ENCODE measurements around the gene CLEC10A.

Gene CLEC10A

DNA sequence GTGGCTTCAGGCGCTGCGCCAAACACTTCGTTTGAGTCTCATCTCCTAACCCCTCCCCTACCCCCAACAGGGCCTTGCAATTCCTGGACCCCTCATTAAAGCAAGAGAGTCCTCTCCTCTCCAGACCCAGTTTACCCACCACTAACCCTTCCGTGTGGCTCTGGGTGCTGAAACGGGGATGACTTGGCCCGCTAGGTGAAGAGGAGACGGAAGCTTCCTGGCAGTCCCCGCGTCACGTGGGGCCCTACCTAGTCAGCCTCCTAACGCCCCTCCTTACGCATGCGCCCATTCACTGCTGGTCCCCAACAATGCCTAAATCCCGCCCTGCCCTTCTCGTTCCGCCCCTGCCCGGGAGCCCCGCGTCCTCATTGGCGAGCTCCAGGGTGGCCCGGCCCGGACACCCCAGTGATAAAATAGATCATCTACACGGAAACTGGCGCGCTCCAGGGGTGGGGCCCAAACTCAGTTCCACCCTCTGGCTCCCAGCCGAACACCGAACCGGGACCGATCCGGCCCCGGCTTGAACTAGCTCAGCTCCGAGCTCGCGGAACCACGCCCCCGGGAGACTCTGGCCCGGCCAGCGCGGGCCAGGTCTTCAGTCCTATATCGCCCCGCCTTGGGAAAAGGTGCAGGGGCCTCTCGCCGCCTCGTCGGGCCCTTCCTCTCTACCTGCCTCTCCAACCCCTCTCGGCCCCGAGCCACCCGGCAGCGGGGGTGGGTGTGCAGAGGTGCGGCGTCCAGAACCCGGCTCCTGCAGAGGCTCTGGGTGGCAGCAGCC is 44.3 kb downstream of the CLEC10A start, which contains the start of gene SLC16A13:
Gene SLC16A13 (plus strand): TSS at position 425 of the 778 bp plus-strand sequence. CDS start 368 bp downstream, outside the sequence.
- DNase-seq: peak; percentile 99

DNA sequence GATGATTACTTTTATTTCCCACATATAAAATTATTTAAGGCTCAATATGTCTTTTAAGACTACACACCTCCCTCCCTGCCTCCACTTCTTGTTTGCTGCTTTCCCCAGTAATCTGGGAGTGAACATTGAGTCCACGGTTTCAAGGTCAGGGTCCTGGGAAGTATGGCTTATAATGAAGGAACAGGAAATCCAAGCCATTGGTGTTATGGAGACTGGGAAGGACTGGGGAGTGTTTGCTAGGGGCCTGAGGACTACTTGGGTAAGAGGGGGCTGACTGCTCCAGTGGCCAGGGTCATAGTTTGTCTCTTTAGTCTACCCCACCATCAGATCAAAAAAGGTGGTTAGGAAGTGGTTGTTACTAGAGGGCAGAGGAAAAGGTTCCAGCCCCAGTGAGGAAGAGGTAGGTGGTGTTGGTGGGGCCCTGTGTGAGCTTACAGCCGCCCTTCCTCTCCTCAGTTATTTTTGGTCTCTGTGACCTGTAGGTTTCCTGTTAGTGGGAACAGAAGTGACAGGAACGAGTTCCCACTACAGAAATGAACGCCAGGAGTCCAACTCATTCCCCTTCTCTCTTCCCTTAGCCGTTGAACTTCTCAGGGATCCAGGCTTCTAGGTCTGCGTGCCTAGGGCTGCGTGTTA is 45.0 kb downstream of the CLEC10A start:
- peak; percentile 59 for DNase-seq

DNA sequence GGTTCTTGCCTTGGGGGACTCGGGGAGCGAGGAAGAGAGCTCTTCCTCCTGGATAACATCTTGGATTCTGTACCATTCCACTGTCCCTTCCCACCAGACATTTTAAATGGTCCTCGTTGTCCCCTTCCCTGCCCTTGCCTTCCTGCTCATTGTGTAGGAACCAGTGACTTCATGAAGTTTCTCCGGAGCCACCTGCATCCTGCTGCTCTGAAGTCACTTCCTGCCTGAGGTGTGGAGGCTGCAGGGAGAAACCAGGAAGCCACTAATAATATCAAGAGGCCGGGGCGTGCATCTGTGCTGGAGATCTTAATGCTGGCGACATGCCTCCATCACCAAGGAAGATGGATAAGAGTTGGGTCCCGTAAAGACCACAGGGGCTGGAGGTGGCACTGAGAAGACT is 50.4 kb downstream of the CLEC10A start:
- DNase-seq: peak; percentile 43

DNA sequence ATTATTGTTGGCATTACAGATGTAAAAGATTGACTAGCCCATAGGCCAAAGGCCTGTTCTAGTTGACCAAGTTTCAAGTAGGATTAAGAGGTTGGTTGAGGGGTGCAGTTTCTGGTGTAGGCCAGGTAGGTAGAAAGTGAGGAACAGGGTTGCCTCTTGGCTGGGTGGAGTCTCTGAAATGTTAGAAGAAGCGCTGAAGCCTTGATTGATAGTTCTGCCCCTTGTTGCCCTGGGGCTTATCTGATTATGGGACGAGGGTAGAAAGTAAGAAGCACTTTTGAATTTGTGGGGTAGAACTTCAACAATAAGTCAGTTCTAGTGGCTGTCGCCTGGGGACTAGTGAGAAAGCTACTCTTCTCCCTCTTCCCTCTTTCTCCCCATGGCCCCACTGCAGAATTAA is 51.0 kb downstream of the CLEC10A start:
- DNase-seq: no peak

DNA sequence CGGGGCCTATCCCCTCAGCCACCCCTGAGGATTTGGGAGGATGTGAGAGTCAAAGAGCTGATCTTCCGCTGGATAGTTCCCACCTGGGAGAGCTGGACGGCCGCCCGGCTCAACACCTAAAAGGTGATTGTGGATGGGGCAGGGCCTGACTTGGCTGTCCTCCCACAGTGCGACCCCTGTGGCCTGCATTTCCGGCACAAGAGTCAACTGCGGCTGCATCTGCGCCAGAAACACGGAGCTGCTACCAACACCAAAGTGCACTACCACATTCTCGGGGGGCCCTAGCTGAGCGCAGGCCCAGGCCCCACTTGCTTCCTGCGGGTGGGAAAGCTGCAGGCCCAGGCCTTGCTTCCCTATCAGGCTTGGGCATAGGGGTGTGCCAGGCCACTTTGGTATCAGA is 52.7 kb downstream of the CLEC10A start:
- DNase-seq: no peak

DNA sequence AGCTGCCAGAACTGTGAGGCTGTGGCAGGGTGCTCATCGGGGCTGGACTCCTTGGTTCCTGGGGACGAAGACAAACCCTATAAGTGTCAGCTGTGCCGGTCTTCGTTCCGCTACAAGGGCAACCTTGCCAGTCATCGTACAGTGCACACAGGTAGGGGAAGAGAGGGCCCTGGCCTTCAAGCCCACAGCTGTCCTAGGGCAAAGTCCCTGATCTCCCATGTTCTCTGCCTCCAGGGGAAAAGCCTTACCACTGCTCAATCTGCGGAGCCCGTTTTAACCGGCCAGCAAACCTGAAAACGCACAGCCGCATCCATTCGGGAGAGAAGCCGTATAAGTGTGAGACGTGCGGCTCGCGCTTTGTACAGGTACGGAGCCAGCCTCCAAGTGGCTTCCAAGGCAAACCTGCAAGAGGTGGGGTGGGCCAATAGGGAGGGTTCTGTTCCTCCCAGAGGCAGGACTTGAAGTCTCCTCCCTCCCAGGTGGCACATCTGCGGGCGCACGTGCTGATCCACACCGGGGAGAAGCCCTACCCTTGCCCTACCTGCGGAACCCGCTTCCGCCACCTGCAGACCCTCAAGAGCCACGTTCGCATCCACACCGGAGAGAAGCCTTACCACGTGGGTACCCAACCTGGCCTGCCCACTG is 53.5 kb downstream of the CLEC10A start:
- no peak for DNase-seq

DNA sequence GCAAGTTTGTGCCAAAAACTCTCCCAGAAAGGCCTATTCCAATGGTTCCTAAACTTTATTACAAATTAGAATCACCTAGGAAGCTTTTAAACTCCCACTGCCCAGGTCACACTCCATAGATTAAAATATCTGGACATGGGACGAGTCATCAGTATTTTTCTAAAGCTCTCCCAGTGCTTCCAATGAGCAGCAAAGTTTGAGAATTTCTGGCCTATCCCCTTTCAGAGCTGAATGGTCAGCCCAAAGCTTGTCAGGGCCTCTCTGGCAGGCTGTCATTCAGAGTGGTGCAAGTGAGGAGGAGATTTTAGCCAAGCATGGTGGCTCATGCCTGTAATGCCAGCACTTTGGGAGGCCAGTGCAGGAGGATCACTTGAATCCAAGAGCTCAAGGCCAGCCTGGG is 54.8 kb downstream of the CLEC10A start:
- DNase-seq: no peak

All from central memory CD4-positive, alpha-beta T cell (primary cell).